Measurements from ENCODE around the gene HIRIP3. TPM values are rescaled to one million over a fixed set of nuclear protein-coding genes. Genes with fewer than 3 reads are reported as not detected.

The HIRIP3 gene
- total and polyA plus RNA-seq, 2 of the 8 experiments (the other 6 are each of a cell fraction or from before 2014, with no cell fraction given) = 11.9 to 18.5 TPM

- peaks cover 3% of the 10 kb centered on the region; the same call in 1 of the 2 replicates for H3K79me1 ChIP-seq (ENCODE audit: low read depth, low read length)
- peak overlapping the region; percentile 88; the same call in 1 of the 2 replicates for H3K18ac ChIP-seq (ENCODE audit: extremely low read depth, low read length)
- peak overlapping the region; percentile 75 to 91 (median 80) for H3K4me3 ChIP-seq (ENCODE audit: extremely low read depth in 1 of 4, insufficient read depth in 2 of 4, low read depth in 3 of 4, low read length in 4 of 4)
- peak overlapping the region; percentile 86 for H3K27ac ChIP-seq (ENCODE audit: low read depth, low read length)
- H2AFZ ChIP-seq (ENCODE audit: low read length) = peak overlapping the region; percentile 36; the same call in 1 of the 2 replicates
- H3K4ac ChIP-seq (replicated peaks; ENCODE audit: insufficient read length, low read depth, low read length) = no peak overlapping the region
- peaks cover 9% of the 10 kb centered on the region; the same call in 1 of the 2 replicates for H3K23me2 ChIP-seq (ENCODE audit: low read depth, low read length)
- peaks cover 0 to 8% (median 3%) of the 10 kb centered on the region in 4 experiments; a peak in 4 of 7 replicates for H3K4me1 ChIP-seq (replicated peaks in 1 of 4; ENCODE audit: control insufficient read depth in 3 of 4, insufficient read depth in 4 of 4, low read length in 3 of 4)
- 29% methylated on average over 22 of the region's 24 CpGs; no CpG with 5 or more reads in 1 of the 2 experiments for WGBS, 2 experiments (ENCODE audit: extremely low coverage in 1 of 2, insufficient coverage in 1 of 2, insufficient read length in 1 of 2, insufficient replicate concordance in 2 of 2, low coverage in 1 of 2, low lambda C conversion rate in 2 of 2, missing lambda C conversion rate in 1 of 2)
- H3K23ac ChIP-seq (ENCODE audit: insufficient read length) = no peak overlapping the region
- H2AK5ac ChIP-seq (ENCODE audit: low read depth, low read length) = peak overlapping the region; percentile 44; the same call in 1 of the 2 replicates
- no peak overlapping the region for H3K14ac ChIP-seq (ENCODE audit: insufficient read length)
- peaks cover 0 to 7% of the 10 kb centered on the region in 2 experiments; a peak in 1 of 4 replicates for H3K79me2 ChIP-seq (ENCODE audit: control insufficient read depth in 1 of 2, insufficient read depth in 2 of 2, low read length in 2 of 2)
- CTCF ChIA-PET (ENCODE audit: partially characterized antibody) = interaction anchor here (1.0 to 2.5 kb wide), 3 partner anchors 9 to 37 kb away, joined by 3 to 9 read pairs (median 9); partner anchors contain the start of genes C16orf92 and TLCD3B
- peak overlapping the region; percentile 78 to 92 for H3K4me2 ChIP-seq (ENCODE audit: insufficient read depth in 1 of 2, low read depth in 2 of 2, low read length in 2 of 2)
- H2BK120ac ChIP-seq (replicated peaks; ENCODE audit: low read depth, low read length) = no peak overlapping the region
- peak overlapping the region; percentile 92; the same call in 1 of the 2 replicates for H4K8ac ChIP-seq (ENCODE audit: extremely low read depth, insufficient read depth, low read length)
- DNase-seq (ENCODE audit: low read depth in 1 of 2, low spot score in 2 of 2) (peak in 1 of 2 experiments; percentile 90), FAIRE-seq (no peak)
- no peaks in the 10 kb centered on the region for H3K9me3 ChIP-seq (ENCODE audit: insufficient read depth in 2 of 2, low read depth in 1 of 2, low read length in 1 of 2)
- H2BK5ac ChIP-seq (ENCODE audit: low read depth, low read length) = peak overlapping the region; percentile 81
- no peak overlapping the region for H2BK12ac ChIP-seq (ENCODE audit: low read depth, low read length)
- H2BK20ac ChIP-seq (ENCODE audit: low read length) = no peak overlapping the region
- no peak overlapping the region for H3K56ac ChIP-seq (replicated peaks; ENCODE audit: insufficient read length, low read depth, low read length)
- H2BK15ac ChIP-seq (ENCODE audit: low read length) = no peak overlapping the region
- H4K5ac ChIP-seq (ENCODE audit: insufficient read length, low read depth, low read length) = no peak overlapping the region
- peak overlapping the region in 3 of 4 experiments; percentile 6 to 81 (median 74); a peak in 5 of 7 replicates for H3K9ac ChIP-seq (replicated peaks in 1 of 4; ENCODE audit: extremely low read depth in 1 of 4, low read depth in 3 of 4, low read length in 3 of 4)
- peaks cover 0 to 18% (median 3%) of the 10 kb centered on the region in 4 experiments; a peak in 6 of 8 replicates for H3K36me3 ChIP-seq (ENCODE audit: control insufficient read depth in 2 of 4, insufficient read depth in 4 of 4, low read length in 3 of 4)
- H4K91ac ChIP-seq (replicated peaks; ENCODE audit: insufficient read length, low read length) = no peak overlapping the region
- H4K20me1 ChIP-seq (replicated peaks in 1 of 2; ENCODE audit: control insufficient read depth in 1 of 2, insufficient read depth in 2 of 2, low read length in 2 of 2) = peaks cover 0 to 1% of the 10 kb centered on the region in 2 experiments
- TF ChIP-seq ZNF274 (IDR thresholded peaks at IDR 0.05; ENCODE audit: borderline replicate concordance, extremely low read depth, low read length) (no peak), SIN3A (conservative IDR thresholded peaks at IDR 0.05 in 1 of 2, IDR thresholded peaks at IDR 0.05 in 1 of 2; ENCODE audit: low read depth in 1 of 2, low read length in 2 of 2) (0 out of 4 replicates have a peak, but pooled peaks of 1 of the 2 experiments have one; percentile 4)
- H3K27me3 ChIP-seq (replicated peaks in 1 of 4; ENCODE audit: control insufficient read depth in 3 of 4, extremely low read depth in 1 of 4, insufficient read depth in 3 of 4, low read length in 3 of 4) = no peaks in the 10 kb centered on the region
- POLR2A ChIA-PET (ENCODE audit: partially characterized antibody) = interaction anchor here (0.8 to 5.5 kb wide), 20 partner anchors 11 to 285 kb away, joined by 3 to 34 read pairs (median 5); partner anchors contain the start of genes ALDOA, ASPHD1, C16orf92 and CDIPT
These were observed 655 bp downstream of the HIRIP3 start for GRCh38 chr16:29994600-29995323.
